Tibial nerve (tissue), 4 donors: ENCODE measurements around the gene TRAK1. TPM values are rescaled to one million over a fixed set of nuclear protein-coding genes. Genes with fewer than 3 reads are reported as not detected.
"Not testable (repeated sequence)": the region's sequence is repeated elsewhere in the genome, so short reads cannot be mapped to it uniquely, and the experiment has no call there.

Experiments used
- DNase-seq, 2 donors: peaks; one replicate each; pipeline ENCODE4 v3.0.0-alpha.2; 2019; ENCODE audit warnings: low spot score in 2 of 2
- H3K27ac ChIP-seq, 4 donors: fragments of 200-600 bp; sonication (generic) in 3 of 4; one replicate each; pipeline ENCODE4 v1.5.1; 2017 to 2019; ENCODE audit warnings: mild to moderate bottlenecking in 1 of 4
- H3K27me3 ChIP-seq, 2 donors: fragments of 200-600 bp; sonication (generic) in 1 of 2; one replicate each; pipeline versions ENCODE4 v1.5.1 to v1.6.0; 2017 to 2019
- H3K36me3 ChIP-seq, 3 donors: fragments of 200-600 bp; sonication (generic); one replicate each; pipeline ENCODE4 v1.5.1; 2018 to 2019
- H3K4me1 ChIP-seq, 4 donors: fragments of 200-600 bp; sonication (generic) in 3 of 4; one replicate each; pipeline ENCODE4 v1.5.1; 2017 to 2019
- H3K4me3 ChIP-seq, 4 donors: fragments of 200-600 bp; sonication (generic) in 3 of 4; one replicate each; pipeline ENCODE4 v1.5.1; 2017 to 2019; ENCODE audit warnings: mild to moderate bottlenecking in 1 of 4, moderate library complexity in 1 of 4
- H3K9me3 ChIP-seq, 4 donors: fragments of 200-600 bp; sonication (generic) in 3 of 4; one replicate each; pipeline ENCODE4 v1.5.1; 2017 to 2019
- CTCF ChIP-seq, 5 experiments: fragments of 200-600 bp in 3 of 5; fragments of 450-650 bp in 2 of 5; sonication (generic) in 3 of 5; IDR thresholded peaks; one replicate each; pipeline ENCODE4 v1.5.1; 2016 to 2019; ENCODE audit warnings: antibody characterized with exemption in 5 of 5, mild to moderate bottlenecking in 3 of 5, moderate library complexity in 2 of 5
- EP300 ChIP-seq, 2 donors: sonication (generic); formaldehyde crosslinking; IDR thresholded peaks; one replicate each; pipeline ENCODE4 v1.6.1; 2017; ENCODE audit warnings: antibody characterized with exemption in 2 of 2, mild to moderate bottlenecking in 1 of 2
- POLR2A ChIP-seq, 2 donors: fragments of 450-650 bp; IDR thresholded peaks; one replicate each; pipeline ENCODE4 v1.6.1; 2017; ENCODE audit warnings: antibody characterized with exemption in 2 of 2, mild to moderate bottlenecking in 2 of 2, moderate library complexity in 2 of 2
- WGBS, 2 donors: methylation state at CpG; one replicate each; pipeline ENCODE4 v1.1.5; 2018; 5-methylcytosine and 5-hydroxymethylcytosine counted together
- total RNA-seq, 4 donors: library from RNA; depleted of rRNA; stranded (reverse); fragments of >200 nt; gene quantifications; one replicate each; pipeline ENCODE4 v1.1.0, GENCODE V29; 2016

The TRAK1 gene
- 10 to 100 TPM; 28.6 to 68.1 (median 35.5) TPM for total RNA-seq

- Histone ChIP-seq H3K36me3 (peaks cover 0 to 18% (median 0%) of the 10 kb centered on the region in 3 donors), H3K4me3 (peak within 1 kb of the TSS; percentile 24 to 46 (median 32)), H3K27me3 (no peaks in the 10 kb centered on the region), H3K4me1 (peaks cover 0 to 41% (median 5%) of the 10 kb centered on the region in 4 donors), H3K27ac (peak within 1 kb of the TSS; percentile 22 to 88 (median 78)), H3K9me3 (no peaks in the 10 kb centered on the region)
- DNase-seq, result no peak
- WGBS, 2 donors, result 15 to 37% methylated on average over 12 to 13 of the region's 14 CpGs
- TF ChIP-seq CTCF (IDR thresholded peaks at IDR 0.05) (no peak), EP300 (IDR thresholded peaks at IDR 0.05) (peak in 1 of 2 donors; percentile 56)
These were observed at the start of gene TRAK1 for GRCh38 chr3:42090973-42091731. TSS of gene TRAK1 (plus strand) at chr3:42091357. CDS start at chr3:42091470, 113 bp downstream.

GRCh38 chr3:42042747-42043098 is 48.4 kb upstream of the TRAK1 start:
- Histone ChIP-seq H3K9me3 (no peaks in the 10 kb centered on the region), H3K4me3 (no peak overlapping the region), H3K4me1 (peaks cover 0 to 48% (median 22%) of the 10 kb centered on the region in 4 donors), H3K27me3 (no peaks in the 10 kb centered on the region), H3K27ac (peak overlapping the region in 2 of 4 donors; percentile 63 to 73), H3K36me3 (no peaks in the 10 kb centered on the region)
- no peak for DNase-seq
- WGBS, 2 donors, result 37 to 49% methylated on average over 5 of the region's 5 CpGs
- no peak for TF ChIP-seq EP300 (IDR thresholded peaks at IDR 0.05)
- TF ChIP-seq POLR2A (IDR thresholded peaks at IDR 0.05), result no peak
- no peak for TF ChIP-seq CTCF (IDR thresholded peaks at IDR 0.05)

- WGBS, 2 donors, result 15 to 25% methylated on average over 9 of the region's 9 CpGs
- H3K27ac ChIP-seq, result peak overlapping the region in 2 of 4 donors; percentile 63 to 73
- no peaks in the 10 kb centered on the region for H3K27me3 ChIP-seq
- H3K4me1 ChIP-seq, result peaks cover 0 to 44% (median 22%) of the 10 kb centered on the region in 4 donors
- no peaks in the 10 kb centered on the region for H3K36me3 ChIP-seq
- no peak overlapping the region for H3K4me3 ChIP-seq
- H3K9me3 ChIP-seq, result no peaks in the 10 kb centered on the region
- no peak for DNase-seq
- TF ChIP-seq CTCF (IDR thresholded peaks at IDR 0.05) (no peak), POLR2A (IDR thresholded peaks at IDR 0.05) (no peak), EP300 (IDR thresholded peaks at IDR 0.05) (no peak)
These were observed 47.9 kb upstream of the TRAK1 start for GRCh38 chr3:42043099-42043813.

GRCh38 chr3:42045708-42046243 is 45.4 kb upstream of the TRAK1 start:
- Histone ChIP-seq H3K27me3 (no peaks in the 10 kb centered on the region), H3K27ac (peak overlapping the region in 1 of 4 donors; percentile 11), H3K36me3 (no peaks in the 10 kb centered on the region), H3K4me3 (no peak overlapping the region), H3K9me3 (no peaks in the 10 kb centered on the region), H3K4me1 (peaks cover 0 to 55% (median 22%) of the 10 kb centered on the region in 4 donors)
- WGBS, 2 donors, result 80 to 93% methylated on average over 2 of the region's 2 CpGs
- no peak for DNase-seq
- no peak for TF ChIP-seq EP300 (IDR thresholded peaks at IDR 0.05)
- TF ChIP-seq CTCF (IDR thresholded peaks at IDR 0.05), result no peak
- TF ChIP-seq POLR2A (IDR thresholded peaks at IDR 0.05), result no peak

- H3K9me3 ChIP-seq, H3K27ac ChIP-seq, DNase-seq, H3K4me3 ChIP-seq, H3K36me3 ChIP-seq, H3K27me3 ChIP-seq: not testable (repeated sequence)
- H3K4me1 ChIP-seq, result peaks cover 3 to 64% (median 33%) of the 10 kb centered on the region in 4 donors
- 42 to 80% methylated on average over 4 of the region's 4 CpGs for WGBS, 2 donors
These were observed 42.6 kb upstream of the TRAK1 start for GRCh38 chr3:42048526-42048925.
